ENCODE measurements around the gene C3orf49.

C3orf49 gene

DNA sequence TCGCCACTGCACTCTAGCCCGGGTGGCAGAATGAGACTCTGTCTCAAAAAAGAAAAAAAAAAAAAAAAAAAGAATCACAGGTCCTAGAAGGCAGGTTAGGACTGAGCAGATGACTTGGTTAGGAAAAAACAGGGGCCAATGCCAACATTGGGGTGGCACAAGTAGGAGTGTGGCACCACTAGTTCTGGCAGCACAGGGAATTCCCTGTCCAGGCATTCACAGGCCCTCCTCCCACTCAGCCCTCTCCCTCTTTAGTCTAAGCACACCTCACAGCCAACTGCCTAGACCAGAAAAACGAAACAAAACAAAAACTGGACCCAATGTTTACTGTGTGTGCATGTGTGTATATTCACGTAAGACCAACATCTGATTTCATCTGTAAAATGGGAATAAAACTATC lies 34.0 kb downstream of the C3orf49 start:
- DNase-seq = no peak

DNA sequence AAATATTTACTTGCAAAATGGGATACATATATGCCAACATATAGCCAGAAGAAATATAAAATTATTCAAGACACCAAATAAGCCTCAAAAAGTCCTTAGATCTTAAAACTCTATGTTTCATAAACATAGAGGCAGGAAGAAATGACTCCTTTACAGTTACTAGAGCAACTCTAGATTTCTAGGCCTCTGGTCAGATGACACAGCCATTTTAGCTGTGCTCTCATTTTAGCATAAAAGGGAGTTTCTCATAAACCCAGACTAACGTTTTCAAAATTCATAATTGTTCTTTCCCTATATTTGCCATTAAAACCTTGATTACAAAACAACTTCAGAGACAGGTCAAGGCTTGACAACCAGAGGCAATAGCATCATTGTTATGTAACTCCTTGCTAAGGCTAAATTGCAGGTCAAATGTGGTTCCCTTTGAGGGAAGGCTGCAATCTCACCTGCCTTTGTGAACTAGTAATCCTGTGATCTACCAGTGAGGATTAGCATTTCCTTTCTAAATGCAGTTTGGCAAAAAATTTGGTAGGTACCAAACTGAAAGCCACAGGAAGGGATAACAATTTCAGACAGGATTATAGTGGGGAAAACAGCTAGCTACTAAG lies 36.3 kb downstream of the C3orf49 start:
- DNase-seq = no peak

DNA sequence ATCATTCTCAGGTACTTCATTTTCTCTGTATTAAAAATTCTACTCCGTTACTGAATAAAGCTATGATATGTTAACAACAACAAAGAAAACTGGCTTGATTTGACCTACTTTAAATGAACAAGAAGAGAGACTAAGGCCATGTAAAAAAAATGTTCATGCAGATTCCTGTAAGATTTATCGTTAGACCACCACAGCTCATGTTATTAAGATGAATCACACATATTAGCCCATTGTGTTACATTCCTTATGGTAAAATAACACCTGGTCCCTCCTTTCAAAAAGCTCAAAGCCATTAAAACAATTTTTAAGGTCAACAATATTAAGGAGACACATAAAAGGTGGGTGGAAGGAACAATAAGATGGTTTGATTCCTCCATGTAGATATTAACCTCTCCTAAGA lies 38.2 kb downstream of the C3orf49 start:
- DNase-seq = no peak

DNA sequence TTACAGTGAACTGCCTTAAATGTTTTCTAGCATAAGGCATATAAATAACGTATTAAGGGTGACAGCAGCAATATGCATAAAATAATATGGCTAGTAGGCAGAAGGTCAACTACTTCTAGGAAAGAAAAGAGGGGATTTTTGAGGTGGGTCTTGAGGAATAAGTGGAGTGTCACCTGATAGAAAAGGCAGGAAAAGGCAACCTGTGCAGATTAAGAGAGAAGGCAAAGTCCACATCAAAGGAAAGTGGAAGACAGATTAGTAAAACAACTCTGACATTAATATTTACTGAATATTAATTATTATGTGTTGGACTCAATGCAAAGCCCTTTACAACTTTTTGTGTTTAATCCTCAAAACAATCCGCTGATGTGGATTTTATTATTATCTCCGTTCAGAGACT lies 41.7 kb downstream of the C3orf49 start:
- DNase-seq = no peak

DNA sequence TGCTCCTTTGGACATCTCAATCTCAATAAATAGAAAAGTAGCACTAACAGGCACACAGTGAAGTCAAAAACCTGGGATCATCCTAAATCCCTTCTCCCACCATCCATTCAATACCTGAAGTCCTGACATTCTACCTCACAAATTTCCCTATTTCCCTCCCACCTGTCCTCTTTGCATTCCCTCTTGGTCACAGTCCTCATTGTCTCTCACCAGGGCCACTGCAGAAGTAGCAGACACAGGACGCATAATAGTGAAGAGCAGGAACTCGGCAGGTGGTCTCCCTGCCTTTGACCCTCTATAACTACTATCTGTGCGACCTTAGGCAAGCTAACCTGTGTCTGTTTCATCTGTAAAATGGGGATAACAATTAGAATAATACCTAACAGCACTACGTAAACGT lies 42.2 kb downstream of the C3orf49 start:
- DNase-seq = no peak

DNA sequence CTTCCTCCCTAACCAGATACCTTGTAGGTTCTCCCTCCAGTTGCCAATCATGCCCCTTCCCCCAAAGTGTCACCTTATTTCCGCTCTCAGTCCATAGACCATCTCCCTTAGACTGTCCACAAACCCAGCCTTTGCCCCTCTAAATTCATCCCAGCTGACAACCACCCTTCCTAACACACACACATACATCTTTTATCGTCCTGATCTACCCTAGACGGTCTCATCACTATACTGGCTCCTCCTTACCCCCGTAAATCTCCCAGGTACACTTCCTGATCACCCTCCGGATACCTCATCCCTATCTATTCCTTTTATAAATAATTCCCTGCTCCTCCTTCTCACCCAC lies 43.7 kb downstream of the C3orf49 start:
- no peak for DNase-seq

DNA sequence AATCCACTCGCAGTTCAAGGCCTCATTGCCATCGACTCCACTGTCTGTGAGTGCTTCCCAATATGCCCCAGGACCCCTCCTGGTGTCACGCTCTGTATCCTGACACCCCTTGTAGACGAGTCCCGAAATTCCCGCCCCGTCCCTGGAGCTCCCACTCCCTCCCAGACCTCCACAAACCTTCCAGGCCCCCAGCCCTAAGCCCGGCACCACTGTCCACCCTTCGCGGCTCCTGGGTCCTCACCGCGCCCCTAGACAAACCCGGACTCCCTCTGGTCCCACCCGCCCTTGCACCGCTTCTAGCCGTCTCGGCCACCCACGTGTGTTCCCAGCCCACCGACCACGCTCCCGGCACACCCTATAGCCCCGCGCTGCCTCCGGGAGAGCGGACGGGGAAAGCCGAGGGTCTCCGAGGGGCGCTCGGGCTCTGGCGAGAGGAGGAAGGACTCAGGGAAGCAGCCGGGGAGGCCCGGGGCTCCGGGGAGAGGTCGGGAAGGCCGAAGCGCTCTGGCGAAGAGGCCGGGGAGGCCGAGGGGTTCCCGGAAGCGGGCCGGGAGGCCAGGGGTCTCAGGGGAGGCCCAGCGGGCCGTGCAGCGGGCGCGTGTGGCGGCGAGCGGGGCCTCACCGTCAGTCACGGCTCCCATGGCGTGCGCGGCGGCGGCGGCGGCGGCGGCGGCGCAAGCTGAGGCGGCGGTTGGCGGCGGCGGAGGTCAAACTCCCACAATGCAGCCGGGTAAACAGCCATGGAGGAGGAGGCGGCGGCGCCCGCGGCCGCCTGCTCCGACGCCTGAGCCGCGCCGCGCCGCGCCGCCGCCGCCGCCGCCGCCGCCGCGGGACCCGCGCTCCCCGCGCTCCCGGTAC lies 44.3 kb downstream of the C3orf49 start, which contains the start of the genes ATXN7 and THOC7:
ATXN7 (plus strand) TSS at position 718 of the 858 bp plus-strand sequence. CDS start 48,732 bp downstream, outside the sequence.
THOC7 (minus strand) TSS at position 656 of the 858 bp plus-strand sequence; CDS start at position 641, 15 bp downstream.
- peak in 1 of 2 experiments; percentile 30 for DNase-seq

DNA sequence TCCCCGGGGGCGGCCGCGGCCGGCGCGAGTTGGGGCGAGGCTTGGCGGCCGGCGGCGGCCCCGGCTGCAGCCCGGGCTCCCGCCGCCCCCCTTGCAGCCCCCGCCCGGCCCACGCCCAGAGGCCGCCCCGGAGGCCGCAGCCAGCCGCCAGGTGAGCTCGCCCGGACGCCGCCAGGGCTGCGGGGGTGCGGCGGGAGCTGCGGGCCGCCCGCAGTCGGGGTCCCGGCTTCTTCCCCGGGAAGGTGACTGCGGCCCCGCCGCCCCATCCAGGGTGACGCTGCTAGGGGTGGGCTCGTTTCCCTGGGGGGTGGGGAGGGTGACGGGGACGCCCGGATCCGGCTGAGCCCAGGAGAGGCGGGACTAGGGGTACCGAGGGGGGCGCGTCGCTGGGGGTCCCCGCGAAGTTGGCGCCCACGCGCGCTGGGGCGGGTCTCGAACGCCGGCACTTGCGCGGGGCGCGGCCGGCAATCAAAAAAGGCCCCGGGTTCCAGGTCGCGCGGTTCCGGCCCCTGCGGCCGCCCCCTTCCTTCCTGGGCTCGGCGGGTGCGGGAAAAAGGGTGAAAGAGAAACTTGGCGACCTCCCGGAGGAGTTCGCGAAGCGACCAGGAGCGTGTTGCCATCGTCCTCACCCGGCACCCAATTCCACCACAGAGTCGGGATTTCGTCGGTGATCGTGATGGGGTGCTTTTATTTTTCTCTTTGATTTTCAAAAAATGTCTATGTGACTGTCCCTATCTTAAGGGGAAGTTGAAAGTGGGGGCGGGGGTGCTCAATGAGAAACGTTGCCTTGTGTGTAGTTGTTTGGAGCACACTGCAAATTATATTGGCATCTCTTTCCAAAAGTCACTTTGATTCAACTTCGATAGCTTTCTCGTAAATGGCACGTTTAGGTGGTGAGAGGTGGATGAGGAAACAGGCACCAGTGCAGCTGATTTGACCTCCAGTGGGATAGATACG lies 45.2 kb downstream of the C3orf49 start:
- DNase-seq = no peak

DNA sequence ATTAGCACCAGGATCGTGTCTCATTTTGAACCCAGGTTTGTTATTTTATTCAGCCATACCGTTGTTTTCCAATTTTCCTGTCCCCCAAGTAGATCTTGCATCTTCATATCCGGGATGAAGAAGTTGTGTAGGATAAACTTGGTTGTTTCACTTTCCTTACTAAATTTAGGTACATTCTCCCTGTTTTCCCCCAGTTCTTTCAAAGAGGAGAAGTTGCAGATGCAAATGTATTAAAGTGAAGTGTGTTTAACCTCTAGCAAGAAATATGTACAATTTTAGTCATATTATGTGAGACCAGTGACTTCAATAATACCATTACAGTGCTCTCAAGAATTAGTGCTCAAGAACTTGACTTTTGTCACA lies 45.8 kb downstream of the C3orf49 start:
- no peak for DNase-seq

DNA sequence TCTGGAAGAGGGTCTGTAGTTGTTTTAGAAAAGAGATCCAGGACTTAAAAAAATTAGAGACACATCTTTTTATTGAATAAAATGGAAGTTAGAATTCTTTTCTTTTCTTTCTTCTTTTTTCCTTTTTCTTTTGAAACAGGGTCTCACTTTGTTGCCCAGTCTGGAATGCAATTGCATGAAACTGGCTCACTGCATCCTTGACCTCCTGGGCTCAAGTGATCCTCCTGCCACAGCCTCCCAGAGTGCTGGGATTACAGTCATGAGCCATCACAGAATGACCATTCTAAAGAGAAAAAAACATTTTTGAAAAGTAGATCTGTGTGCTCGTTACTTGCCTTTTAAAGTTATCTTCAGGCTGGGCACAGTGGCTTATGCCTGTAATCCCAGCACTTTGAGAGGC lies 48.1 kb downstream of the C3orf49 start:
- no peak for DNase-seq

DNA sequence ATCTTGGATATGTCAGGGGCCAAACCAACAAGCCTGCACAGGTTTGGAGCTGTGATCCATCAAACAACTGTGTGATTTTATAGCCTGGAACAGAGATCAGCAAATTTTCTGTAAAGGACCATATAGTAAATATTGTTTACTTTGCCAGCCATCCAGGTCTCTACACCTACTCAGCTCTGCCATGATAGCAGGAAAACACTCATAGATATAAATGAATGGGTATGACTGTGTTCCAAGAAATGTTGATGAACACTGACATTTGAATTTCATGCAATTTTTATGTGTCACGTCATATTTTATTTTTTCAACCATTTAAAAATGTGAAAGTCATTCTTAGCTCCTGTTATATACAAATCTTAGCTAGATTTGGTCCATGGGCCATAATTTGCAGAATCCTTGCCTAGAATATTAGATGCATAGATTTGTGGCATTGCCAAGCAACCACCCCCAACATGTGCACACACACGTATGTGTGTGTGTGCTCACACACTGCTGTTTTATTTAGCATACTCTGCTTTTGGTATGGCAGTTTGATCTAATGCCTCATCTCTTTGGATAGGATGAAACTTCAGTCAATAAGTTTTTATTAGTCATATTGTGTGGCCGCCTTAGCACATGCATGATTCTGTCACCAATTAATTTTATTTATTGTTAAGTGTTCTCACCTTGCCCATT lies 51.0 kb downstream of the C3orf49 start:
- no peak for DNase-seq

DNA sequence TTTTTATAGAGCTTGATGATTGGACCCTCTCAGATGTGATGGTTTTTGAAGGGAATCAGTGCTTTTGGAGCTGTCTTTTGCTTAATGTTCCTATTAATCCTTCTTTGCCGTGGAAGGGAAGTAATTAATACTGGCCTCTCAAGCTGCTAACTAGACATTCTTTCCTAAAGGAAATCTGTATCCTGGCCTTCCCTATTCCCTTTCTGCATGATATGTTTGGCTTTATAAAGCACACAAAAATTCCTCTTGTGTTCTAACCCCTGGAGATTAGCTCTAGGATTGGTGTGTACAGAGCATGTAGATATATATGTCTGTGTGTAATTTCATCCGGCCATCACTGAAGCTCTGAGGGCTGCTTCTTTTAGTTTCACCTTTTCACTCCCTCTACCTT lies 51.5 kb downstream of the C3orf49 start:
- DNase-seq = no peak

DNA sequence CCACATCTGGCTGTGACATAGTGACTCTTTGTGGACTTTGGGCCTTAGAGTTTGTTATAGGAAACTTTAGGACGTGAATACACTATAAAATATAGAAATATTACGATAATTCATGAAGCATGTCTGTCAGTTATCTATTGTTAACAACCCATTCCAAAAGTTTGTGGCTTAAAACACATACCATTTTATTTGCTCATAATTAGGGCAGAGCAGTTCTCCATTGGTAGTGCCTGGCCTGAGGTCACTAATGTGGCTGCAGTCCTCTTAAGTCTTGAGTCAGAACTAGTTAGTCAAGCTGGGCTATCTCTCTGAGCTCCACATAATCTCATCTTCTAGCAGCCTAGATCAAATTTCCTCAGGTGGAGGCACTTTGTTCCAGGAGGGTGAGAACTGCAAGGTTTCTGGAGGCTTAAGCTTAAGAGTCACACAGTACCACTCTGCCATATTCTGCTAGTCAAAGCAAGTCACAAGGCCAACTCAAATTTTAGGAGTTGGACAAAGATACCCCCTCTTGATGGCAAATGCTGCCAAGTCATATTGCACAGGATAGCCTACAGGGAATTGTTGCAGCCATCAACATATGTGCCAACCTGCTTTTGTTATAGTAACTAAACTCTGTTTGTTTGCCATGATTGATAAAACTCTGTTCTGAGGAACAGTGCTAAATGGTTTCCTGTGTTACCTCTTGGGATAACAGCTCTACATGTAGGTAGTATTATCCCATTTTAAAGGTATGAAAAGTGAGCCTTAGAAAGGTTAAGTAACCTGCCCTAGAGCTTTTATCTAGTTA lies 53.2 kb downstream of the C3orf49 start:
- no peak for DNase-seq

DNA sequence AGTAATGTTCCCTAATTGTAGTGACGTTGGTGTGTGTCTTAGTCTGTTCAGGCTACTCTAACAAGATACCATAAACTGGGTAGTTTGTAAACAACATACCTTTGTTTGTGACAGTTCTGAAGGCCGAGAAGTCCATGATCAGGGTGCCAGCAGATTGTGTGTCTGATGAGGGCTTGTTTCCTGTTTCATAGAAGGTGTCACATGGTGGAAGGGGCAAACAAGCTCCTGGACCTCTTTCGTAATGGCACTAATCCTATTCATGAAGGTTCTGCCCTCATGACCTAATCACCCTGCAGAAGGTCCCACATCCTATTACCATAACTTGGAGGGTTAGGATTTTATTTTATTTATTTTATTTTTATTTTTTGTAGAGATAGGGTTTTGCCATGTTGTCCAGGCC lies 55.7 kb downstream of the C3orf49 start:
- no peak for DNase-seq

DNA sequence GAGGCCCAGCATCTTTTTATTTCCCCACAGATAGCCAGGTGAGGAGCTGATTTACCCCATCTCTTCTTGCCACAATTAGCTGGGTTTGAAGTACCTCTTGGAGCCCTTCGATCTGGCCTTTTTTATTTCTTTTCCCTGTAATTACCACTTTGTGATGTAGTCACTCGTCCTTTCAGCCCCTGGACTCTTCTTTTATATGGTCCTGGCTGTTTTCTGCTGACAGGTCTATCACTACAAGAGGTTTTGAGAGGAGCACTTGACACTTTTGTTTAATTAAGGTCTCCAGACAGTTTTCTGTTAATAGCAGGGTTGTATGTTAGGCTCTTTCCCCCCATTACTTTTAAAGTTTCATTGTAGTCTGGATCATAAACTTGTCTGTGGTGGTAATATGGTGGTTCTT lies 56.4 kb downstream of the C3orf49 start:
- DNase-seq = no peak

DNA sequence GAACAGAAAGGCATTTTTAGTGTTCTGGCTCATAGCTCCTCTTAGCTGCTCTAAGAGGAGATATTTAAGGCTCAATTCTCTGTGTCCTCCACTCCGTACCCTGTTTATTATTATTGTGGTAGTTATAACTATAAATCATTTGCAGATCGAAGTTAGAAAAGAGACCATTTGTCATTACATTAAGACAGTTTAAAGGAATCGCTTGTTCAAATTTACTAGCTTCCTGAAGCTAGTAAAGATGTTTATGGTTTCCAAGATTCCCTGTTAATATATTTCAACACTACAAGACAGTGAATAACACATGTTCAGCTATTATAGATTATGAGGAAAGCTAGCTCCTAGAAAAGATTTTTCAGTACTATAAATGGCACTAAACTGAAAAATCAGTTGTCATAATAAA lies 57.2 kb downstream of the C3orf49 start:
- DNase-seq = no peak

DNA sequence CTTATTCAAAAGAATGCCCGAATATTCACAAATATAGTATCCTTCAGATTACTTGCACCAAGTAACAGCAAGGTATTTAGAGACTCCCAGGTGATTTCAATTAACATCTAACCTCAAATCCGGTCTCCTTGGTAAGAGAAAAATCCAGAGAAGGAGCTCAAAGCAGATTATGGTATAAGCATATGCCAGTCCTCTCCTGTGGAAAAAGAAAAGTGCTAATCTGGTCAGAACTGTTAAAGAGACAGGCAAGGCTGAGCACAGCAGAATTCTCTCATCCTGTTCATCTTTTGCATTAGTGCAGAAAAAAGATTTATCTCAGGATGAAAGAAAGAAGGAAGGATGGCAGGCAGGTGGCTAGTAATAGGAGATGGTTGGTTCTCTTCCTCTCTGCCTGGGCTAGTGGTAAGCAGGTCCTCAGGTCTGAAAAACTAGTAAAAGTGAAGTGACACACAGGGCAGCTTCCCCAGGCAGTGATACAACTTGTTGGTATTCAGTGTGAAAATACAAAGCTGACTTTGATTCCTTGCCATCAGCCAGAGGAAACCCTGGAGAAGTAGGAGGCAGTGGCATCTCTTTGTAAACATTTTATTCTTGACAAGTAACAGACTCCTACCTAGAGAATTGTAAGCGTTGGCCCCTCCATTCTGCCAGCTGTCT lies 58.8 kb downstream of the C3orf49 start:
- DNase-seq = no peak

DNA sequence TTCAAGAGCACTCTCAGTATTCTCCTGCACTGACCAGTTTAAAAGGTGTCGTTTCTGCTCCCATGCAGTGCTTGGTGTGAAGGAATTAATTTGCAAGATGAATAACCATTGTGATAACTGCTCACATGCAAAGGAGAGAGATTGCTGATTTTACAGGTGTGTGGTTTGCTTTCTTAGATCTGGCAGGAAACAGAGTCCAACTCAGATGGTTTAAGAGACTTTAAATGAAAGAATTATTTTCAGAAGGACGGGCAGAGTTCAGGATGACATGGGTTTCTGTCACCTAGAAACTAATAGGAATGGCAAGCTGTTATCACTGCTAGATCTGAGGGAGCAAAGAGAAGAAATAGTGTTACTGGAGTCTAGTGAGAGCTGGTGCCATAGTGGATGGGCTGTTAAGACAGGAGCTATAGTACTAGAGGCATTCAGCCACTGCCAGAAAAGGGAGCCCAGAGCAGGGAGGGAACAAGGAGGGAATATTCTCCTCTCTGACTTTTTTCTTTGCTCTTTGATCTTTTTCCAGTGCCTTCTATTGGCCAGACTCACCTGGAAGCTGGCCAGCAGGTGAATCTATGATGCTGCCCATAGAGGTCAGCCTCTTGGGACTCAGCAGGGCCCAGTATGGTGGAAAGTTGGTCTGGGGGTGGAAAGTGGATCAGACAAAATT lies 59.4 kb downstream of the C3orf49 start:
- no peak for DNase-seq

DNA sequence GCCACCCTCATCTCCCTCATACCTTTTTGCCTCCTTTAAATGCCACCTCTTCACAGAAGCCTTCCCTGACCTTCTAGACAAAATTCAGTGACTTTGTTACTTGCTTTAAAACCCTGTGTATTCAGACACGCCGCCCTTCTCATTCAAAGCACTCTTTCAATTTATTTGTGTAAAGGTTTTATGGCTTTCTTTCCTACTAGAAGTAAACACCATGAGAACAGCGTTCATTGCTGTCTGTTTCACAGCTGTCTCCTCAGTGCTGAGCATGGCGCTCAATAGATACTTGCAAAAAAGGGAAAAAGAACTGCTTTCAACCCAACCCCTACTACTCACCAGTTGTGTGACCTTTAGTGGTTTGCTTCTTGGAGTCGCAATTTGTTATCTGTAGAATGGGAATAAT lies 61.6 kb downstream of the C3orf49 start:
- no peak for DNase-seq

DNA sequence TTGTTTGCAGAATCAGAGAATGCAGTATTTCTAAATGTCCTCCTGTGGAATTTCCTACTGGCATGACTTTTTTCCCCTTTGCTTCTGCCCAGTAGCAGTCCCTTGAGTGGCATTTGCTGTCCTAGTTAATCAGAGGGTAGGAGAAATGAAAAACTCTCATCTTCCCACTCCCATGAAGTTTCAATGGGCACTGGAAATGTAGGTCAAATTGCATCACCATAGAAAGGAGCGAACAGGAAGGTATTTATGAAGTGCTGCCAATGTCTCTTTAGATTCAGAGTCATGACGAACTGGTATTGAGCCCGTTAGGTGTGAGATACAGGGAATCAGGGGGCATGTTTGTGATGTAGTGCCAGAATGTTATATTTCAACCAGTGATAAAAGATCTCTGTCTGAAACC lies 67.8 kb downstream of the C3orf49 start:
- no peak for DNase-seq

DNA sequence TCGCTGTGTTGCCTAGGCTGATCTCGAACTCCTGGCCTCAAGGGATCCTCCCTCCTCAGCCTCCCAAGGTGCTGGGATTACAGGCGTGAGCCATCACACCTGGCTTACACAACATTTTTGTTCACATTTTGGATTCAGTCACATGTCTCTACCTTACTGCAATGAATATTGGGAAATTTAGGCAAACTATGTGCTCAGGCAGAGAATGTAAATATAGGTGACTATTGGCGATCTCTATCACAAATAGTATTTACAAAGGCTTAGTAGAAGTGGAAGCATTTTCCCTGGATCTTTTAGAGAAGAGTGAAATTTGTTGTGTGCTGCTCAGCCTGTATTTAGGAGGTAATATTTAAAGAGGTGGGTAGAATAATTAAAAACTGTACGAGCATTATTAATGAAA lies 72.4 kb downstream of the C3orf49 start:
- DNase-seq = no peak
